ENCODE results near the gene RNF113B. TPM values are rescaled to one million over a fixed set of nuclear protein-coding genes. Genes with fewer than 3 reads are reported as not detected.
A peak's percentile ranks its signal among the peaks of the same experiment; 100 is the strongest.

The RNF113B gene
- total and polyA plus RNA-seq, 12 donors = 0.15 to 0.27 TPM; not detected in 10

DNA sequence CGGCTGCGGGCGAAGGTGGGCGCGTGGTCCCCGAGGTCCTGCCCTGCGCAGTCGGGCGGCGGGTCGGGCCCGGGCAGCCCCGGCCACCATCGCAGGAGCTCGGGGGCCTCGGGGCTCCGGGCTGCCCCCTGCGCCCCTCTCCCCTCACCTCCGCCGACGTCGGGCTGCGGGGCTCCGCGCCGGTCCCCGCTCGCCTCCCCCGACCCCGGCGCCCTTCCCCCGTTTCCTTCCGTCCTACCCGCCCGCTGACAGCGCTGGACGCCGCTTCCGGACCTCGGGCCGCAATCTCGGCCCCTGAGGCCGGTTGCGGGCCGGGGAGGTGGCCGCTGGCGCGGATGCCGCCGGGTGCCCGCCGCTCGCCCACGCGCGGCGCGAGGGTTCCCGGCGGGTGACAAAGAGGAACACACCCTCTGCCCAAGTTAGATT is 33.5 kb downstream of the RNF113B start:
- peak overlapping the region in 4 of 5 donors; percentile 16 to 85 (median 77) for H3K27ac ChIP-seq
- peak in 5 of 7 donors; percentile 30 to 44 (median 33) for DNase-seq
- H3K36me3 ChIP-seq (replicated peaks in 1 of 2) = no peaks in the 10 kb centered on the region
- 0 to 2% (median 1%) methylated on average over 19 to 60 of the region's 60 CpGs for WGBS, 4 donors
- H3K9me3 ChIP-seq (replicated peaks in 1 of 3) = no peaks in the 10 kb centered on the region
- H3K27me3 ChIP-seq = no peaks in the 10 kb centered on the region
- peak overlapping the region; percentile 29 to 95 (median 60) for H3K4me3 ChIP-seq
- H3K4me1 ChIP-seq (replicated peaks in 1 of 2) = peaks cover 26 to 43% of the 10 kb centered on the region in 2 donors
- no peak for TF ChIP-seq POLR2A (IDR thresholded peaks at IDR 0.05)
- TF ChIP-seq, protein P1, sequence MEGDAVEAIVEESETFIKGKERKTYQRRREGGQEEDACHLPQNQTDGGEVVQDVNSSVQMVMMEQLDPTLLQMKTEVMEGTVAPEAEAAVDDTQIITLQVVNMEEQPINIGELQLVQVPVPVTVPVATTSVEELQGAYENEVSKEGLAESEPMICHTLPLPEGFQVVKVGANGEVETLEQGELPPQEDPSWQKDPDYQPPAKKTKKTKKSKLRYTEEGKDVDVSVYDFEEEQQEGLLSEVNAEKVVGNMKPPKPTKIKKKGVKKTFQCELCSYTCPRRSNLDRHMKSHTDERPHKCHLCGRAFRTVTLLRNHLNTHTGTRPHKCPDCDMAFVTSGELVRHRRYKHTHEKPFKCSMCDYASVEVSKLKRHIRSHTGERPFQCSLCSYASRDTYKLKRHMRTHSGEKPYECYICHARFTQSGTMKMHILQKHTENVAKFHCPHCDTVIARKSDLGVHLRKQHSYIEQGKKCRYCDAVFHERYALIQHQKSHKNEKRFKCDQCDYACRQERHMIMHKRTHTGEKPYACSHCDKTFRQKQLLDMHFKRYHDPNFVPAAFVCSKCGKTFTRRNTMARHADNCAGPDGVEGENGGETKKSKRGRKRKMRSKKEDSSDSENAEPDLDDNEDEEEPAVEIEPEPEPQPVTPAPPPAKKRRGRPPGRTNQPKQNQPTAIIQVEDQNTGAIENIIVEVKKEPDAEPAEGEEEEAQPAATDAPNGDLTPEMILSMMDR (IDR thresholded peaks at IDR 0.05) = no peak
- intact Hi-C loops (cut with DNase I) = loop anchor here (10.0 kb wide), 2 partner anchors 71 to 251 kb away; no protein-coding TSS in a partner anchor

- H3K27me3 ChIP-seq = no peaks in the 10 kb centered on the region
- H3K36me3 ChIP-seq (replicated peaks in 1 of 2) = no peaks in the 10 kb centered on the region
- peak overlapping the region; percentile 29 to 95 (median 60) for H3K4me3 ChIP-seq
- peaks cover 26 to 40% of the 10 kb centered on the region in 2 donors for H3K4me1 ChIP-seq (replicated peaks in 1 of 2)
- no peak for TF ChIP-seq POLR2A (IDR thresholded peaks at IDR 0.05)
- TF ChIP-seq, protein P1 (IDR thresholded peaks at IDR 0.05) = no peak
- intact Hi-C loops (cut with DNase I) = loop anchor here (10.0 kb wide), 2 partner anchors 72 to 252 kb away; no protein-coding TSS in a partner anchor
- H3K9me3 ChIP-seq (replicated peaks in 1 of 3) = no peaks in the 10 kb centered on the region
- DNase-seq = peak in 2 of 7 donors; percentile 59 to 74
- peak overlapping the region in 4 of 5 donors; percentile 16 to 85 (median 77) for H3K27ac ChIP-seq
- WGBS, 4 donors = 1% methylated on average over 44 to 66 of the region's 66 CpGs; no CpG with 5 or more reads in 2 of the 4 donors
These were observed 33.9 kb downstream of the RNF113B start for GRCh38 chr13:98143157-98143553.

DNA sequence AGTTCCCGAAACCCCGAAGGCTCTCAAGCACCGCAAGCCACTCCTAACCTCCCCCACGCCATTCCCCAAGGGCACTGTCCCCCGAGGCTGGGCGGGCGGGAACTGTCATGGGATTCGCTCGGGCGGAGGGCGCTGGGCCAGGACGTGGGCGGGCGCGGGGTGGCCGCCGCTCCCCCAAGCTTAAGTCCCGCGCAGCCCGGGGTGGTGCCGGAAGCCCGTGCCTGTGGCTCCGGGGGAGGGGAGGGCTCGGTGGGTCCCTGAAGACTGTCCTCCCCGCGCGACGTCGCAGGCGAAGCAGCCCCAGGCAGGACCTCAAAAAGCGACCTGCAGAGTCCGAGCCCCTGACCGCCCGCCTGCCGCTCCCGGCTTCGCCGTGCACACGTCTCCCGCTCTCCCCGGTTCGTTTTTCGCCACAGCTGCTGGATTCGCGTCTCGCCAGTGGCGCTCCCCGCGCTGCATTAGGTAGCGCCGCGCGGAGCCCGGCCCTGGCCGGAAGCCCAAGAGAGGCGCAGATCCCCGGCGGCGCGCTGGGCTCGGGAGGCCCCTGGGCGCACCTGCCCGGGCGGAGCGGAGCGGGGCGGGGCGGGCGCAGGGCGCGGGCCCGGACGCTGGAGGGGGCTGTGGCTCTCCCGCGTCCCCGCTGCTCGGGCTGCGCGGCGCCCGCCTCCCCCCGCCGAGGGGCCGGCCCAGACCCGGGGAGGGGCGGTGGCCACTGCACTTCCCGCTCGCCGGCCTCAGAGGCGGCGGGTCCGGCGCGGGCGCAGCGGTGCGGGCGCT is 34.5 kb downstream of the RNF113B start, which contains the start of gene FARP1:
TSS of gene FARP1 (plus strand) at position 715 of the 777 bp plus-strand sequence. CDS start 70,149 bp downstream, outside the sequence.
- no peaks in the 10 kb centered on the region for H3K36me3 ChIP-seq (replicated peaks in 1 of 2)
- 0 to 1% (median 1%) methylated on average over 16 to 98 of the region's 98 CpGs for WGBS, 4 donors
- H3K4me1 ChIP-seq (replicated peaks in 1 of 2) = peaks cover 26 to 34% of the 10 kb centered on the region in 2 donors
- peak; percentile 77 to 88 (median 83) for DNase-seq
- H3K9me3 ChIP-seq (replicated peaks in 1 of 3) = no peaks in the 10 kb centered on the region
- TF ChIP-seq POLR2A (IDR thresholded peaks at IDR 0.05) = peak; percentile 21 to 68
- TF ChIP-seq, protein P1 (IDR thresholded peaks at IDR 0.05) = peak in 3 of 6 experiments; percentile 47 to 79 (median 76)
- intact Hi-C loops (cut with DNase I) = loop anchor here (10.0 kb wide), 2 partner anchors 72 to 252 kb away; no protein-coding TSS in a partner anchor
- peak within 1 kb of the TSS; percentile 54 to 95 (median 78) for H3K4me3 ChIP-seq
- peak within 1 kb of the TSS in 4 of 5 donors; percentile 76 to 85 (median 81) for H3K27ac ChIP-seq
- H3K27me3 ChIP-seq = no peaks in the 10 kb centered on the region

All from adrenal gland (tissue), 12 donors.